ENCODE measurements around the gene ANKIB1.

GRCh38 chr7:92366730-92367129, 121.0 kb downstream of the ANKIB1 start:
- TF ChIP-seq CTCF (IDR thresholded peaks at IDR 0.05; ENCODE audit: low read depth, low read length, missing input control) (no peak), GABPA (IDR thresholded peaks at IDR 0.05 in 1 of 2, conservative IDR thresholded peaks at IDR 0.05 in 1 of 2) (no peak), MAX (IDR thresholded peaks at IDR 0.05) (no peak), HNF4G (IDR thresholded peaks at IDR 0.05) (no peak), RAD21 (IDR thresholded peaks at IDR 0.05) (no peak)
- TF ChIP-seq, protein P1, sequence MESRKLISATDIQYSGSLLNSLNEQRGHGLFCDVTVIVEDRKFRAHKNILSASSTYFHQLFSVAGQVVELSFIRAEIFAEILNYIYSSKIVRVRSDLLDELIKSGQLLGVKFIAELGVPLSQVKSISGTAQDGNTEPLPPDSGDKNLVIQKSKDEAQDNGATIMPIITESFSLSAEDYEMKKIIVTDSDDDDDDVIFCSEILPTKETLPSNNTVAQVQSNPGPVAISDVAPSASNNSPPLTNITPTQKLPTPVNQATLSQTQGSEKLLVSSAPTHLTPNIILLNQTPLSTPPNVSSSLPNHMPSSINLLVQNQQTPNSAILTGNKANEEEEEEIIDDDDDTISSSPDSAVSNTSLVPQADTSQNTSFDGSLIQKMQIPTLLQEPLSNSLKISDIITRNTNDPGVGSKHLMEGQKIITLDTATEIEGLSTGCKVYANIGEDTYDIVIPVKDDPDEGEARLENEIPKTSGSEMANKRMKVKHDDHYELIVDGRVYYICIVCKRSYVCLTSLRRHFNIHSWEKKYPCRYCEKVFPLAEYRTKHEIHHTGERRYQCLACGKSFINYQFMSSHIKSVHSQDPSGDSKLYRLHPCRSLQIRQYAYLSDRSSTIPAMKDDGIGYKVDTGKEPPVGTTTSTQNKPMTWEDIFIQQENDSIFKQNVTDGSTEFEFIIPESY (IDR thresholded peaks at IDR 0.05) = no peak
